Umbilical cord (tissue), 2 donors: ENCODE data around the gene C16orf86. TPM values are rescaled to one million over a fixed set of nuclear protein-coding genes. Genes with fewer than 3 reads are reported as not detected.

Experiments
- DNase-seq: peaks from one replicate; pipeline ENCODE4 v3.0.0-alpha.2; 2015; ENCODE audit warnings: low spot score
- total RNA-seq: library from RNA; depleted of rRNA; stranded (reverse); fragments of >200 nt; gene quantifications from one replicate; pipeline ENCODE4 v1.2.3, GENCODE V29; 2014; ENCODE audit warnings: low replicate concordance; ENCODE audit not compliant: insufficient read depth

The C16orf86 gene
- total RNA-seq, 1 donor from 2014 or later = 1.7 TPM

GRCh38 chr16:67653789-67654402 lies 12.7 kb upstream of the C16orf86 start:
- DNase-seq = no peak

GRCh38 chr16:67654403-67654911 lies 12.2 kb upstream of the C16orf86 start:
- no peak for DNase-seq

GRCh38 chr16:67655363-67655762 lies 11.3 kb upstream of the C16orf86 start:
- DNase-seq = no peak

- no peak for DNase-seq
Measured at GRCh38 chr16:67656344-67657016, 10.1 kb upstream of the C16orf86 start.

- DNase-seq = no peak
Measured at GRCh38 chr16:67657017-67657608, 9.5 kb upstream of the C16orf86 start.

- DNase-seq = no peak
Measured at GRCh38 chr16:67657751-67658518, 8.7 kb upstream of the C16orf86 start.

- no peak for DNase-seq
Measured at GRCh38 chr16:67658849-67659674, 7.6 kb upstream of the C16orf86 start.

- peak; percentile 95 for DNase-seq
Measured at GRCh38 chr16:67659675-67660563, 6.7 kb upstream of the C16orf86 start, which contains the start of gene ACD. ACD (minus strand) TSS chr16:67660260; CDS start chr16:67660220, 40 bp downstream.

GRCh38 chr16:67660564-67661028 lies 6.0 kb upstream of the C16orf86 start, which contains the start of gene PARD6A:
PARD6A (plus strand) TSS chr16:67660960; CDS start chr16:67661039, 79 bp downstream.
- peak; percentile 98 for DNase-seq

- peak; percentile 57 for DNase-seq
Measured at GRCh38 chr16:67661101-67661761, 5.4 kb upstream of the C16orf86 start.

- no peak for DNase-seq
Measured at GRCh38 chr16:67661886-67662652, 4.5 kb upstream of the C16orf86 start.

GRCh38 chr16:67662653-67663010 lies 4.0 kb upstream of the C16orf86 start:
- DNase-seq = no peak

- DNase-seq = no peak
Measured at GRCh38 chr16:67663151-67663876, 3.3 kb upstream of the C16orf86 start.

- DNase-seq = no peak
Measured at GRCh38 chr16:67663877-67664222, 2.8 kb upstream of the C16orf86 start.

GRCh38 chr16:67664258-67664657 lies 2.4 kb upstream of the C16orf86 start:
- DNase-seq = no peak

GRCh38 chr16:67664871-67665270 lies 1.7 kb upstream of the C16orf86 start:
- no peak for DNase-seq

- no peak for DNase-seq
Measured at GRCh38 chr16:67665598-67665997, 1.0 kb upstream of the C16orf86 start.

GRCh38 chr16:67666032-67666551 lies 522 bp upstream of the C16orf86 start:
- DNase-seq = peak; percentile 36
